K562 (cell line): ENCODE data around the gene SULT1C3. TPM values are rescaled to one million over a fixed set of nuclear protein-coding genes. Genes with fewer than 3 reads are reported as not detected.

Experiments
- ATAC-seq: fragments of 200-7000 bp; cut with Tn5 transposase; 3 replicates; pipeline ENCODE4 v1.9.1; 2020; ENCODE audit warnings: moderate library complexity
- BruUV-seq: library from RNA; stranded (reverse); fragments of 400-500 nt; replicated peaks from 2 replicates; lab custom pipeline; 2021; lab: Mats Ljungman, UMichigan
- CTCF ChIA-PET: fragments of 300-600 bp; formaldehyde crosslinking; extraction: SDS; loops from one replicate; lab custom pipeline; 2021; ENCODE audit warnings: low intra/inter-chr PET ratio; lab: Yijun Ruan, JAX
- POLR2A ChIA-PET: fragments of 300-600, 350-650 bp; sonication (Branson Sonifier 250); formaldehyde crosslinking; extraction: SDS; loops from one replicate; lab custom pipeline; 2021; ENCODE audit warnings: antibody characterized with exemption, inconsistent platforms; lab: Yijun Ruan, JAX
- DNase-seq, 4 experiments: peaks; one replicate each; pipeline versions ENCODE4 v3.0.0 to v3.0.0-alpha.2; 2011 to 2018; ENCODE audit warnings: low spot score in 3 of 4, mixed read lengths in 3 of 4; ENCODE audit errors: extremely low read depth in 1 of 4
- FAIRE-seq: peaks from 2 replicates; lab custom pipeline; 2011; peaks lifted over from hg19 to GRCh38; lab: Jason Lieb, UNC
- H2AFZ ChIP-seq: 2 replicates; pipeline ENCODE4 v1.6.0; 2011; ENCODE audit warnings: low read depth, low read length, control low read depth, inconsistent platforms
- H3K27ac ChIP-seq: fragments of 200-600 bp; 3 replicates; pipeline ENCODE4 v1.8.0; 2011; ENCODE audit warnings: low read depth, mild to moderate bottlenecking, control low read depth, inconsistent platforms, low read length, moderate library complexity, mixed read lengths; ENCODE audit errors: extremely low read depth
- H3K27me3 ChIP-seq, 2 experiments: fragments of 300-600 bp in 1 of 2; 2 replicates in 1 of 2; 3 replicates in 1 of 2; pipeline versions ENCODE4 v1.6.0 to v1.8.0; 2011; ENCODE audit warnings: inconsistent platforms in 2 of 2, low read length in 2 of 2, mild to moderate bottlenecking in 1 of 2, mixed read lengths in 1 of 2, moderate library complexity in 1 of 2; ENCODE audit not compliant: control insufficient read depth in 2 of 2, insufficient read depth in 2 of 2
- H3K36me3 ChIP-seq: fragments of 300-600 bp; 3 replicates; pipeline ENCODE4 v1.8.0; 2011; ENCODE audit warnings: mild to moderate bottlenecking, low read length, inconsistent platforms; ENCODE audit not compliant: control insufficient read depth, insufficient read depth
- H3K4me1 ChIP-seq, 2 experiments: fragments of 200-600 bp in 1 of 2; replicated peaks in 1 of 2; 2 replicates in 1 of 2; 3 replicates in 1 of 2; pipeline versions ENCODE4 v1.5.1 to v1.8.0; 2011; ENCODE audit warnings: inconsistent platforms in 2 of 2, low read length in 2 of 2, mild to moderate bottlenecking in 1 of 2, mixed read lengths in 1 of 2, moderate library complexity in 1 of 2; ENCODE audit not compliant: control insufficient read depth in 2 of 2, insufficient read depth in 2 of 2
- H3K4me2 ChIP-seq: 2 replicates; pipeline ENCODE4 v1.6.1; 2011; ENCODE audit warnings: low read length, control low read depth, inconsistent platforms, mixed read lengths; ENCODE audit not compliant: insufficient read depth
- H3K4me3 ChIP-seq: fragments of 200-600 bp; sonication (generic), shearing (Covaris generic); 2 replicates; pipeline ENCODE4 v1.5.1; 2016; ENCODE audit warnings: control low read depth, inconsistent platforms
- H3K79me2 ChIP-seq: fragments of 200-600 bp; 3 replicates; pipeline ENCODE4 v1.8.0; 2011; ENCODE audit warnings: low read length, inconsistent platforms; ENCODE audit not compliant: control insufficient read depth, insufficient read depth
- H3K9ac ChIP-seq, 2 experiments: 2 replicates each; pipeline versions ENCODE4 v1.6.0 to v1.6.1; 2011; ENCODE audit warnings: low read depth in 2 of 2, low read length in 2 of 2, control low read depth in 1 of 2, inconsistent platforms in 1 of 2, mild to moderate bottlenecking in 1 of 2, mixed read lengths in 1 of 2; ENCODE audit not compliant: insufficient read depth in 1 of 2
- H3K9me1 ChIP-seq: one replicate; pipeline ENCODE4 v1.6.0; 2011; ENCODE audit warnings: inconsistent platforms, mild to moderate bottlenecking, low read length, moderate library complexity; ENCODE audit not compliant: control insufficient read depth, insufficient read depth
- H3K9me3 ChIP-seq: replicated peaks from 2 replicates; pipeline ENCODE4 v1.5.1; 2011; ENCODE audit warnings: low read depth, low read length, inconsistent platforms; ENCODE audit not compliant: control insufficient read depth, insufficient read depth
- H4K20me1 ChIP-seq: replicated peaks from 2 replicates; pipeline ENCODE4 v1.6.1; 2011; ENCODE audit warnings: low read length, inconsistent platforms, mixed read lengths; ENCODE audit not compliant: control insufficient read depth, insufficient read depth
- DACH1 ChIP-seq: fragments of 450-650 bp; IDR thresholded peaks from 2 replicates; pipeline ENCODE4 v1.6.1; 2018; ENCODE audit not compliant: partially characterized antibody
- EWSR1 ChIP-seq: fragments of 450-650 bp; IDR thresholded peaks from 2 replicates; pipeline ENCODE4 v1.6.1; 2018; ENCODE audit warnings: borderline replicate concordance, mild to moderate bottlenecking, low read depth, moderate library complexity; ENCODE audit not compliant: partially characterized antibody
- IFI16 ChIP-seq: fragments of 250-450 bp; sonication (Bioruptor Pico); IDR thresholded peaks from 2 replicates; pipeline ENCODE4 v2.1.2; 2022; ENCODE audit warnings: mild to moderate bottlenecking, inconsistent platforms
- LCOR ChIP-seq: sonication (generic); formaldehyde crosslinking; IDR thresholded peaks from 2 replicates; pipeline ENCODE4 v1.8.0; 2022; ENCODE audit warnings: mild to moderate bottlenecking, missing genetic modification reagents
- MYC ChIP-seq, 2 experiments: fragments of 250-450 bp in 1 of 2; sonication (Bioruptor Pico) in 1 of 2; IDR thresholded peaks; 2 replicates each; pipeline versions ENCODE4 v1.5.1 to v1.6.1; 2012 to 2021; ENCODE audit warnings: low read depth in 2 of 2, borderline replicate concordance in 1 of 2, improper control_type of control experiment in 1 of 2, low read length in 1 of 2, mild to moderate bottlenecking in 1 of 2, moderate library complexity in 1 of 2
- NBN ChIP-seq: fragments of 450-650 bp; IDR thresholded peaks from 2 replicates; pipeline ENCODE4 v1.6.1; 2016; ENCODE audit warnings: low read depth, mild to moderate bottlenecking
- NCOA1 ChIP-seq: fragments of 450-650 bp; IDR thresholded peaks from 2 replicates; pipeline ENCODE4 v1.6.1; 2016; ENCODE audit warnings: low read depth
- POLR2H ChIP-seq: IDR thresholded peaks from 2 replicates; pipeline ENCODE4 v1.6.1; 2016; ENCODE audit warnings: missing genetic modification characterization, low read depth, mild to moderate bottlenecking, control low read depth, missing compliant biosample characterization, moderate library complexity
- SRSF7 ChIP-seq: fragments of 200-400 bp; formaldehyde crosslinking; optimal IDR thresholded peaks from 2 replicates; pipeline ENCODE3; 2017; ENCODE audit warnings: mild to moderate bottlenecking, low read depth, low read length
- WGBS: fragments of 100-300 bp; shearing (Covaris generic); methylation state at CpG from one replicate; pipeline ENCODE4 v1.1.6; 2016; ENCODE audit warnings: low coverage, mixed read lengths; ENCODE audit not compliant: insufficient coverage; ENCODE audit errors: missing lambda C conversion rate; 5-methylcytosine and 5-hydroxymethylcytosine counted together
- in situ Hi-C: fragments of 300-500 bp; cut with MboI; formaldehyde crosslinking; loops from 4 replicates; pipeline ENCODE4 v1.15.0; 2018; ENCODE audit warnings: inconsistent platforms, mixed read lengths
- intact Hi-C: fragments of 100-400 bp; cut with micrococcal nuclease; formaldehyde crosslinking; loops from 2 replicates; pipeline ENCODE4 v1.14.2; 2022
- polyA plus RNA-seq, 8 experiments: library from polyadenylated mRNA; depleted of rRNA in 4 of 8; stranded (reverse) in 5 of 8; unstranded in 3 of 8; fragments of >200 nt; fragmentation: Nextera tagmentation in 2 of 8; fragmentation: Illumina TruSeq in 1 of 8; extraction: Ambion mirVana in 2 of 8; extraction: Trizol in 1 of 8; gene quantifications; 2 replicates each; pipeline versions ENCODE4 v1.2.1 to v1.2.3, GENCODE V29; 2011 to 2014; ENCODE audit warnings: inconsistent platforms in 1 of 8, missing spikeins in 1 of 8
- total RNA-seq, 7 experiments: library from RNA; depleted of rRNA in 6 of 7; stranded (reverse); fragments of >200 nt in 6 of 7; fragmentation: Illumina TruSeq in 2 of 7; extraction: Trizol in 2 of 7; gene quantifications; 2 replicates each; pipeline versions ENCODE4 v1.2.1 to v1.2.3, GENCODE V29; 2011 to 2021; ENCODE audit warnings: low replicate concordance in 1 of 7

The SULT1C3 gene
- total and polyA plus RNA-seq, 9 of the 15 experiments (the other 6 are each of a cell fraction or from before 2014, with no cell fraction given), result not detected

GRCh38 chr2:108285616-108286015, 45.8 kb downstream of the SULT1C3 start:
- Histone ChIP-seq H3K36me3 (no peaks in the 10 kb centered on the region), H3K79me2 (no peaks in the 10 kb centered on the region), H3K9me3 (no peaks in the 10 kb centered on the region), H3K4me1 (no peaks in the 10 kb centered on the region), H2AFZ (no peak overlapping the region), H3K27me3 (peaks cover 0 to 19% of the 10 kb centered on the region in 2 experiments; a peak in 4 of 5 replicates), H3K4me3 (no peak overlapping the region), H4K20me1 (no peaks in the 10 kb centered on the region), H3K4me2 (no peak overlapping the region), H3K9me1 (no peaks in the 10 kb centered on the region), H3K27ac (no peak overlapping the region), H3K9ac (no peak overlapping the region)
- no peak for DNase-seq
- POLR2A ChIA-PET, result no interaction called here
- CTCF ChIA-PET, result no interaction called here
- in situ Hi-C loops, result no loop called here
- intact Hi-C loops, result no loop called here
- ATAC-seq, result no peak
- 3% methylated on average over 5 of the region's 5 CpGs for WGBS
- TF ChIP-seq IFI16 (CRISPR knock-in tag), result no peak
- no peak for TF ChIP-seq NCOA1
- no peak for TF ChIP-seq LCOR
- no peak for TF ChIP-seq DACH1
- TF ChIP-seq POLR2H (tag), result no peak
- TF ChIP-seq NBN, result no peak
- no peak for TF ChIP-seq MYC (IDR thresholded peaks at IDR 0.05; ENCODE audit: low read depth, low read length)
- no peak for TF ChIP-seq MYC (CRISPR knock-in tag; IDR thresholded peaks at IDR 0.05; ENCODE audit: borderline replicate concordance, low read depth)
- TF ChIP-seq SRSF7, result no peak
- TF ChIP-seq EWSR1, result no peak
- no TSS peak for BruUV-seq
- FAIRE-seq, result no peak
